Suppressor macrophage treated with lipopolysaccharide for 1 hour (primary cell): ENCODE data around the gene ECT2L.

Experiments
- DNase-seq, 3 donors: peaks; one replicate each; pipeline ENCODE4 v3.0.0-alpha.2; 2020 to 2022

ECT2L gene, protein sequence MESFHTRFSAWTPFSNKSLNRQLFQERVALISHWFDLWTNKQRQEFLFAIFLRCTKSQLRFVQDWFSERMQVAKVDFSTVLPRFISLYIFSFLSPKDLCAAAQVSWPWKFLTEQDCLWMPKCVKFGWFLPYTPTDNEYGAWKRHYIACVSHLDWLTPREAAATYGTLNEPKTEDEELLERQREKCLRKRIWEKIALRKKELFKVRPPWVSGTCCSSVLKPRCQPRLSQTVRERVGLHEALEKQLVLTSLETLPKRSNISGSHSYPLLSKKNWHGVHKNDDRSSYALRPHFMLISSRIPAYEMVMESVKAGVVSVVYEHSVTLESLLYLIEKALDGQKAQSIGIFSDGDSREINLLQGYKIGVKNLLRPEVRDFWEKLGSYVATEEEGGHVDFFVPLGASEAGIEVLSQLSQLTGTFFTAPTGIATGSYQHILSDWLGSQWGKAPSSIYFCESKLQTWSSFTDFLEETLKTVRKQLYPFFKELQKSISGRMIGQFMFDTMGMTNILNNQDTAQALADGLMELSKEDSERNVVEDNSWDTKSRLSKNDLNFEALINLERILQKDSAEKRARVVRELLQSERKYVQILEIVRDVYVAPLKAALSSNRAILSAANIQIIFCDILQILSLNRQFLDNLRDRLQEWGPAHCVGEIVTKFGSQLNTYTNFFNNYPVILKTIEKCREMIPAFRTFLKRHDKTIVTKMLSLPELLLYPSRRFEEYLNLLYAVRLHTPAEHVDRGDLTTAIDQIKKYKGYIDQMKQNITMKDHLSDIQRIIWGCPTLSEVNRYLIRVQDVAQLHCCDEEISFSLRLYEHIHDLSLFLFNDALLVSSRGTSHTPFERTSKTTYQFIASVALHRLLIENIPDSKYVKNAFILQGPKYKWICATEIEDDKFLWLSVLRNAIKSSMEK

DNA sequence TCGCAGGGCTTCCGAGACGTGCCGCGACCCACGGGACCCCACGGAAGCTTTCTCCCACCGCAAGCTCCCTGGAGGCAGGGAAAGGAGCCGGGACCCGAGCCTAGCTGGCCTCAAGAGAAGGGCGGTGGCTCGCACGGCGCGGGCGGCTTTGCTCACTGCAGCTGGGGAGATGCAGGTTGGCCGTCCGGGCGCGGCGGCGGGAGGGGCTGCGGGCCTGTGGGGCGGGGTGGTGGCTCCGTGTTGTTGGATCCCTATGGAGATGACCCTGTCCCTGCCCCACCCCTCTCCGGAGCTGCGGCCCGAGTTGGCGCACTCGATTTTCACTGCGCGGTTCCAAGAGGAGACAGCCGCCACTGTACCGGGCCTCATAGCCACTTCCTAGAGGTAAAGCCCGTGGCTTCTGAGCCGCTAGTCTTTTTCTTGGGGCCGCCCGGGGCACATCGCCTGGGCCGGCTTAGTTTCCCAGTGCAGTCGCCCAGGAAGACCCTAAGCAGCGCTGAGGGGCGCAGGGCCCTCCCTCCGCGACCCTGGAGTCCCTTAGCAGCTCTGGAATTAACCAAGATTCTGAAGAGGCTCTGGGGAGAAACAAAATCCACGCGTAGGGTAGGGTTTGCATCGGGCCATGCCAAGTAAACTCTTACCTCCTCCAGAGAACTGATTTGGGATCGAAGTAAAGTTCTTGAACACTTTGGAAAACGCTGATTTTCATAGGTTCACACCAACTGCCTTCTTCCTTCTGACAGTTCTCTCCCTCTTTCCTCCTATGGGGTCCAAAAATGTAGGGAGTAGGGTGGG lies at the start of gene ECT2L:
TSS of gene ECT2L (plus strand) at position 279 of the 795 bp plus-strand sequence. CDS start 17,188 bp downstream, outside the sequence.
- no peak for DNase-seq

GRCh38 chr6:138752017-138752416 lies 43.9 kb upstream of the ECT2L start:
- DNase-seq, result no peak

- DNase-seq, result no peak
These were observed 38.8 kb upstream of the ECT2L start for GRCh38 chr6:138757136-138757535.

- peak; percentile 28 to 84 (median 75) for DNase-seq
These were observed 29.8 kb upstream of the ECT2L start for GRCh38 chr6:138765896-138766655.

GRCh38 chr6:138769102-138769676 lies 26.7 kb upstream of the ECT2L start:
- DNase-seq, result no peak

DNA sequence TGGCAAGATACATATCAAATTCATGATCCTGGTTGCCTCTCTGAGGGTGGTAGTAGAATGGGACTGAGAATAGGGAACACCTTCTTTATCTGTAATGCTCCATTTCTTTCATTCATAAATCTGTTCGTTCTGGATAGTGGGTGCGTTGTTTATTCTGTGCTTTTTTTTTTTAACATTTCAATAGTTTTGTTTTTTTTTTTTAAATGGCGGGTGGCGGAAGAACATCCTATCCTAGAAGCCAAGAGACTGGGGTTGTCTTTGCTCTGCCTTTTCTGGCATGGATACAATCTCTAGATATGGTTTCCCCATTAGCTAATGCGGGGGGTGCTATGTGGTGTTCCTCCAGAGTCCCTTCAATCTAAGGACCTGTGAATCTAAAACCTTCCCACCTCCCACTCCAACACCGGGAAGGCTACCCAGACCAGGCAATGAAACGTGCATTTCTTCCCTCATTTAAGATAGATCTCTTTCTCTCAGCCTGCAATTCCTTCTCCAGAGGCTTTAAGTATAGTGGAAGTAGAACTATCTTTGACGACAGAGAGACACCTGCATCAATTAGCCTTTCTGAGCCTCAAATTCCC lies 23.2 kb upstream of the ECT2L start:
- DNase-seq, result no peak

DNA sequence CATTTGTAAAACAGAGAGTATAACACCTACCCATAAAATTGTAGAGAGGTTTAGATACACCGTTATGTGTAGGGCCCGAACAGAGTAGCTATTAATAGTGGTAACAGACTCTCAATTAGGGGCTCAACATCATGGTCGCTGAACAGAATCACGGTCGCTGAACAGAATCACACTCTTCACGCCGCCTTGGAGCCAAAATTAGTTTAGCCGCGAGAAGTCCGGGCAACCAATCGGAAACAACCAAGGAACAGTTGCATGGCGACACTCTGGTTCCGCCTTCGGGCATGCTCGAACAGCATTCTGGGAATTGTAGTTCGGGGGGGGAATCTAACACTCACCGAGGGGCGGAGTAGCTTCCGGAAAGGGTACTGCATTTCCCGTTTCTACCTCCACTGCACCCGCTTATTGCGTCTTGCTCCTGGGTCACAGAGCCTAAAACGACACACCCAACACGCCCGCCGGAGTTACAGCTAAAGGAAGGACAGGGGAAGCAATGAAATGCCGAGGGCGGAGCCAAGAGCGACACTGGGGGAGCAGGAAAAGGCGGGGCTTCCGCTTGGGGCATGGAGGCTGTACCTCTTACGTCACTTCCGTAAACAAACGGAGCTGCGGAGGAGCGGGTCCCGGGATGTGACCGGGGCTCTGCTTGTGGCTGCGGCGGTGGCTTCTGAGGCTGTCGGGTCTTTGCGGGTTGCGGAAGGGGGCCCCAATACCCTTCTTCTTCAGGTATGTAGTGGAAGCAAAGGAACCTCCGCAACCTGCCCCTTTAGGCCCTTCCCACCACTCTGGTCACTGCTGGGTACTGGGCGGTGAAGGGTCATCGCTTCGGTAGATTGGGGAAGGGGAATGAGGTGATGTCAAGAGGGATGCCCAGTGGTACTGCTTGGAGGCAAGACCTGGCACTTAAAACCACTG lies 22.5 kb upstream of the ECT2L start, which contains the start of gene CCDC28A:
TSS of gene CCDC28A (plus strand) at position 593 of the 915 bp plus-strand sequence. CDS start 2,352 bp downstream, outside the sequence.
- DNase-seq, result peak; percentile 95 to 98 (median 95)

- DNase-seq, result no peak
These were observed 21.5 kb upstream of the ECT2L start for GRCh38 chr6:138774370-138774769.

GRCh38 chr6:138776659-138777058 lies 19.2 kb upstream of the ECT2L start:
- DNase-seq, result no peak

DNA sequence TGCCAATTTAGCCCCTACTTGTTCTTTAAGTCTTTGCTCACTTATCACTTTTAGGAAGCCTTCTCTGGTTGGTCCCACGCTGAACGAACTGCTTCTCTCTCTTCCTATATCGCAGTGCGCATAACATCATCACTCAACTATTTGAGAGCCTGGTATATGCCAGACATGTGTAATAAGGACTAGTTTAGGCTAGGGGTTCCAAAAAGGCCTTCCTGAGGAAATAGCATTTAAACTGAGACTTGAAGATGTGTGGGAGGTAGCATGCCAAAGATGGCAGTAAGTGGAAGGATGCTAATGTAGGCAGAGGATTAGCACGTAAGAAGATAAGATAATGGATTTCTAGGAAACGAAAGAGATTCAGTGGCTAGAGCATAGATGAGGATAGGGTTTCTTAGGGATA lies 17.6 kb upstream of the ECT2L start:
- DNase-seq, result no peak

GRCh38 chr6:138782243-138782642 lies 13.6 kb upstream of the ECT2L start:
- DNase-seq, result no peak

GRCh38 chr6:138785079-138785478 lies 10.8 kb upstream of the ECT2L start:
- DNase-seq, result no peak

GRCh38 chr6:138785980-138786379 lies 9.9 kb upstream of the ECT2L start:
- DNase-seq, result no peak

GRCh38 chr6:138787138-138787537 lies 8.7 kb upstream of the ECT2L start:
- no peak for DNase-seq

DNA sequence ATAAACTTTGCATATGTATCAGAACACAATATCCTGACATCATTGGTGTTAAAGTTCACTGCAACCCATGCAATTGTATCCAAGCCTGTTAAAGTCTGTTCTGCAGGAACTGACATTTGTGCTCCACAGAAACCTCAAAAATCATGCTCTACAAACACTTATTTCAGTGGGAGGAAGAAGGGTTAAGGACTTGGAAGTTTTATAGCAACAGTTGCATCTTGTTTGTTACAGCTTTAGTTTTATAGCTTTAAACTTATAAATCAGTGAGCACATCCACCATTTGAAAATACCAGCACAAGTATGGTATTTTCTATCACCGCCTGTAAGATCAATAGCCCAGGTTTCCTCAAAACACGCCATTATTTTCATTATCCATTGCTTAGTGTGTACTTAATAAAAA lies 884 bp downstream of the ECT2L start:
- no peak for DNase-seq

- DNase-seq, result no peak
These were observed 2.0 kb downstream of the ECT2L start for GRCh38 chr6:138797806-138798446.

DNA sequence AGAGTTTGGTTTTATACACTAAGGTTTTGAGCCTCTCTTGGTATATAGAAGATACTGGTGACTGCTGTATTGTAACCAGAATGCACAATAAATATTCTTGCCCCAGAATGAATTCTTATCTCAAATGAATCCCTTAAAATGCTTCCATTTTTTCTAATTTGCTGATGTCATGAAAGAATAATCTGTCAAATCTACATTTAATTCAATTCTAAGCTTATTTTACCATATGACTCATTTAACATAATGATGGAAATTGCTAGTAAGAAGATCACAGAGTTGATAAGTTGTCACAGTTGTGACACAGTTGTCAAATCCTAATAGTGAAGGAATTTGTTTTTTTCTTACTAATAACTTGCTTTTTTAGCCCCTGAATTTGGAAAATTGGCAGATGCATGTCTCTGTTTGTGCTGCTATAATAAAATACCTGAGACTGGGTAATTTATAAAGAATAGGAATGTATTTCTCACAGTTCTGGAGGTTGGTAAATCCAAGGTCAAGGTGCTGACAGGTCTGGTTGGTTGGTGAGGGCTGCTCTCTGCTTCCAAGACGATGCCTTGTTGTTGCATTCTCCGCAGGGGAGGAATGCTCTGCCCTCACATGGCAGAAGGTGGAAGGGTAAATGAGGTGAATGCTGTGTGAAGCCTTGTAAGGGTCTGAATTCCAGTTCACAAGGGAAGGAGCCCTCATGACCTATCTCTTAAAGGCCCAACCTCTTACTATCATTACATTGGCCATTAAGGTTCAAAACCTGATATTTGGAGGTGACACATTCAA lies 4.7 kb downstream of the ECT2L start:
- no peak for DNase-seq

- DNase-seq, result no peak
These were observed 7.4 kb downstream of the ECT2L start for GRCh38 chr6:138803331-138803730.

GRCh38 chr6:138803861-138804260 lies 8.0 kb downstream of the ECT2L start:
- no peak for DNase-seq
